ENCODE measurements around the gene C17orf114.

C17orf114 gene

DNA sequence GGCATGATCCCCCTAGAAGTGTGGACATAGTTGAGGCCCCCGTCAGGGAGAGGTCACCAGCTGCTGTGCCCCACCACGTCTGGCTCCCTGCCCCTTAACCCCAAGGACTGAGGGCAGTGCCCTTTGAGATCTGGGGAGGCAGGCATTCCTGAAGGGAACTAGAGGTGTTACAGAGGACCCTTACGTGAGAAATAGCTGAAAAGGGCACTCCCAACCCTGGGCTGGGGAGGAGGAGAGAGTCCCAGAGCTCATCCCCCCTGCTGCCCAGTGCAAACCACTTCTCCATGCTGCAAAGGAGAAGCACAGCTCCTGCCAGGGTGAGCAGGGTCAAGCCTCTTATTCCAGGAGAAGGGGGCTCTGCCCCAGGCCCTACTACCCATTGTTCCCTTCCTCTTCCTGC, 20.7 kb upstream of the C17orf114 start:
- no peak for DNase-seq

- no peak for DNase-seq
Measured at GRCh38 chr17:4818276-4818675, 16.1 kb upstream of the C17orf114 start.

- no peak for DNase-seq
Measured at GRCh38 chr17:4816826-4817225, 14.7 kb upstream of the C17orf114 start.

GRCh38 chr17:4815043-4815675, 13.0 kb upstream of the C17orf114 start:
- DNase-seq: no peak

GRCh38 chr17:4812690-4813089, 10.6 kb upstream of the C17orf114 start:
- no peak for DNase-seq

DNA sequence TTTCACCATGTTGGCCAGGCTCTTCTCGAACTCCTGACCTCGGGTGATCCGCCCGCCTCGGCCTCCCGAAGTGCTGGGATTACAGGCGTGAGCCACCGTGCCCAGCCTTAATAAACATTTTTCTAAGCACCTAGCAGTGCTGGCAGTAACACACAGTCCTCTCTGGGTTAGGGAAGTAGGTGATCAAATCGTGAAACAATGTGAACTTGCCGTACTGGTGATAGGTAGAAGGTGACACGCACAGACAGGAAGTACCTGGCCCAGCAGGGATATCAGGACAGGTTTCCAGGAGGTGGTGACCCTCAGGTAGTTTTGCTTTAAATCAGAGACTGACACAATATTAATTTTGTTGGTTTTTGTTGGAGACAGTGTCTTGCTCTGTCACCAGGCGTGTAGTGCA, 9.3 kb upstream of the C17orf114 start:
- no peak for DNase-seq

GRCh38 chr17:4810696-4811290, 8.7 kb upstream of the C17orf114 start:
- no peak for DNase-seq

- no peak for DNase-seq
Measured at GRCh38 chr17:4808378-4808767, 6.2 kb upstream of the C17orf114 start.

GRCh38 chr17:4807605-4808377, 5.7 kb upstream of the C17orf114 start:
- no peak for DNase-seq

- peak; percentile 95 for DNase-seq
Measured at GRCh38 chr17:4806777-4807604, 4.9 kb upstream of the C17orf114 start, which contains the start of gene PLD2. Gene PLD2 (plus strand): TSS chr17:4807152. CDS start chr17:4807773, 621 bp downstream.

DNA sequence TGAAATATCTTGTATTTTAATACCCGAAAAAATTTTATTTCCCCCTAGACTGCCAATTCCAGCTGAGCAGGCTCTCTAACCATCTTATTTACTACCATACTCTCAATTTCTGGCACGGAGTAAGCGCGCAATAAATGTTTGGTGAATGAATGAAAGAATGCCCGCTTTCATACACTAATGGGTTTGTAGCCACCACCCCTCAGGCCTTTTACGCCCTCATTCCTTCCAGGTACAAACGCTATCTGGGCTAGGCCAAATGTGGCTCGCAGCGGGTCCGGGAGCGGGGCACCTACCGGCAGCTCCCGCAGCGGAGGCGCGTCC, 4.3 kb upstream of the C17orf114 start:
- no peak for DNase-seq

- no peak for DNase-seq
Measured at GRCh38 chr17:4800462-4801196, 1.5 kb downstream of the C17orf114 start.

DNA sequence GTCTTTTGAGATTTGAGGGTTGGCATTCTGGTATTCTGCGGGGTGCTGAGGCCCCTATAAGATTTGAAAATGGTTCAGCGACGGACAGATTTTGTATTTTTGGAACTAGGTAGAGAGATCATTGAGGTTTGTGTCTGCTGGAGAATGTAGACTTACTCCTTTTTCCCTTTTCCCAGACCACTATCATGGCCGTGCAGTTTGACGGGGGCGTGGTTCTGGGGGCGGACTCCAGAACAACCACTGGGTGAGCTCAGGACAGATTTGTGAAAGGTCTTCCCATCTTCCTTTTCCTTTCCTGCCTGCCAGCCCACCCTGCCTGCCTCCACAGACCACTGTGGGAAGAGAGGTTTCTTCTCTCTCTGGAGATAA, 5.6 kb downstream of the C17orf114 start:
- no peak for DNase-seq

GRCh38 chr17:4795168-4795567, 7.0 kb downstream of the C17orf114 start:
- no peak for DNase-seq

GRCh38 chr17:4790705-4791088, 11.4 kb downstream of the C17orf114 start:
- DNase-seq: no peak

GRCh38 chr17:4789951-4790704, 12.0 kb downstream of the C17orf114 start:
- peak; percentile 84 for DNase-seq

DNA sequence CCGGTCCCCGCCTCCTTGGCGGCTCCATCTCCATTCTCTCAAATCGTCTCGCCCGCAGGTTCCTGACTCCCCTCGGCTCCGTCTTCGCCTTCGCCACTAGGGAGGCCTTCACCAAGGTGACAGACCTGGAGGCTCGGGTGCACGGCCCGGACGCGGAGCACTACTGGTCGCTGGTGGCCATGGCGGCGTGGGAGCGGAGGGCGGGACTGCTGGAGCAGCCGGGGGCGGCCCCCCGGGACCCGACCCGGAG, 12.5 kb downstream of the C17orf114 start:
- no peak for DNase-seq

DNA sequence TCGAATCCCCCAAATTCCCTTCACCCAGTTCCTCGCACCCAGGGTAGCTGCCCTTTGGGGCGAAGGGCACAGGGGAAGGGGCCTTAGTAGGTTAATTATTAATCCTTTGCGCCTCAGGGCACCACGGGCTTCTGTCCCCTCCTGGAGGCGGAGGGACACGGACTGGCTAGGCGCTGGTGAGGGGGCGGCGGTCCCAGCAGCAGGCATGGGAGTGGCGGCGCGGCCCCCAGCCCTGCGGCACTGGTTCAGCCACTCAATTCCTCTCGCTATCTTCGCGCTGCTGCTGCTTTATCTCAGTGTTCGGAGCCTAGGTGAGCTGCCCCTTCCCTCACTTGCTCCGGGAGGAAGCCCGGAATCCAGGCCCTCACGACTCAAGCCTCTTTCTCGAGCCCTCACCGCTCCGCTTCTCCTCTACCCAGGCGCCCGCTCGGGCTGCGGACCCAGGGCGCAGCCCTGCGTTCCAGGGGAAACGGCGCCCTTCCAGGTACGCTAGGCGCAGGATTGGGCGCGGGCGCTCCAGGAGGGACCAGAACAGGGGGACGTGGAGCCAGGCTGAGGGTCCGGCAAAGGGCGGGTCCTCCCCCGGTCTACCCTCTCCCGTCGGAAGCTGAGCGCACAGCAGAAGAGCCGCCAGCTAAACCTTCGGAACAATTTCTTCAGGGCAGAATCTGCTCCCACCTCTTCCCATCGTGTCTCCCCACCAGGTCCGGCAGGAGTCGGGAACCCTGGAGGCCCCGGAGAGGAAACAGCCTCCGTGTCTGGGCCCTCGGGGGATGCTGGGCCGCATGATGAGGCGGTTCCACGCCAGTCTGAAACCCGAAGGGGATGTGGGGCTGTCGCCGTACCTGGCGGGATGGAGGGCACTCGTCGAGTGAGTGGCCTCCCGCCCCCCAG, 13.1 kb downstream of the C17orf114 start, which contains the start of gene GLTPD2:
Gene GLTPD2 (plus strand): TSS at position 158 of the 894 bp plus-strand sequence. CDS start 48 bp downstream, at position 206.
- DNase-seq: peak; percentile 30

DNA sequence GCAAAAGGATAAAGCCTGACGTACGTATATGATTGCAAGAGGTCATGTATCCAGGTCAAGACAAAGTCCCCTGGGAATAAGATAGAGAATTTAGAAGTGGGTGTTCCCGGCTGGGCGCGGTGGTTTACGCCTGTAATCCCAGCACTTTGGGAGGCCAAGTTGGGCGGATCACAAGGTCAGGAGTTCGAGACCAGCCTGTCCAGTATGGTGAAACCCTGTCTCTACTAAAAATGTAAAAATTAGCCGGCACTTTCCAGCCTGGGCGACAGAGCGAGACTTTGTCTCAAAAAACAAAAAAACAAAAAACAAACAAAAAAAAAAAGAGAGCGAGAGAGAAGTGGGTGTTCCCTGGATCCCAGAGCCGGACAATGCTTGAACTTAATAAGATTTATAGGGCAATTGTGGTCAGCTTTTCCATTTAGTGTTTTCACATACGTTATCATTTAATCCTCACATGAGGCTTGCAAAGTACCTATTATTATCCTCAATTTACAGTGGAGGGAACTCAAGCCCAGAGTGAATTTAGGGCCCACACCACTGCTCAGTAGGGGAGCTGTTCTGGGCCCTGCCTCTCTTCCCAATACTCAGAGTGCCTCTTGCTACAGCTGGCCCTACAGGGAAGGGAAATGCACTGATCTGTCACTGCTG, 13.8 kb downstream of the C17orf114 start:
- DNase-seq: no peak

DNA sequence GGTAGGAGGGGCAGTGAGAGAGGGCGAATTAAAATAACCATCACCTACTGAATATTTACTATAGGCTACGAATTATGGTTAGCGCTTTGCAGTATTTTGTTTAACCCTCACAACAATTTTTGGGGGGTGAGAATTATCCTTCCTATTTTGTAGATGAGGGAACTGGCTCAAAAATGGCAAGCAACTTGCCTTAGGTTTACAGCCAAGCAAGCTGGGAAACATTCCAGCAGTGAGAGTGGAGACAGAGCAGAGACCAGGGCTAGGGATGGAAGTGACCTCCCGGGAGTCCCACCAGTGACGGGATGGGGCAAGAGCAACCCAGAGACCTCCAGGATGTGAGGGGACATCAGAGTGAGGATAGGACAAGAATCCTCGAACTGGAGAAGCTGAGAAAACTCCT, 15.6 kb downstream of the C17orf114 start:
- DNase-seq: no peak

GRCh38 chr17:4786106-4786511, 16.0 kb downstream of the C17orf114 start, which contains the start of gene VMO1:
Gene VMO1 (minus strand): TSS chr17:4786364. CDS start chr17:4786352, 12 bp downstream.
- no peak for DNase-seq

Measured in 8988T (cell line).